Duodenal mucosa (tissue), 2 donors: ENCODE data around the gene LORICRIN.
"Not testable (repeated sequence)": the region's sequence is repeated elsewhere in the genome, so short reads cannot be mapped to it uniquely, and the experiment has no call there.

Experiments
- H3K27ac ChIP-seq: one replicate; pipeline ENCODE4 v1.7.0; 2013; ENCODE audit warnings: low read depth, low read length
- H3K27me3 ChIP-seq, 2 donors: one replicate each; pipeline ENCODE4 v1.7.0; 2013; ENCODE audit warnings: low read length in 2 of 2, control low read depth in 1 of 2; ENCODE audit not compliant: insufficient read depth in 2 of 2, control insufficient read depth in 1 of 2
- H3K36me3 ChIP-seq, 2 donors: one replicate each; pipeline ENCODE4 v1.7.0; 2013; ENCODE audit warnings: low read length in 2 of 2, control low read depth in 1 of 2; ENCODE audit not compliant: insufficient read depth in 2 of 2, control insufficient read depth in 1 of 2
- H3K4me1 ChIP-seq, 2 donors: one replicate each; pipeline ENCODE4 v1.7.0; 2013; ENCODE audit warnings: low read length in 2 of 2, control low read depth in 1 of 2; ENCODE audit not compliant: insufficient read depth in 2 of 2, control insufficient read depth in 1 of 2
- H3K4me3 ChIP-seq, 2 donors: one replicate each; pipeline ENCODE4 v1.7.0; 2013; ENCODE audit warnings: low read length in 2 of 2, low read depth in 1 of 2
- H3K9ac ChIP-seq, 2 donors: one replicate each; pipeline ENCODE4 v1.7.0; 2013; ENCODE audit warnings: low read length in 2 of 2, low read depth in 1 of 2
- H3K9me3 ChIP-seq, 2 donors: one replicate each; pipeline ENCODE4 v1.7.0; 2013; ENCODE audit warnings: low read length in 2 of 2, control low read depth in 1 of 2; ENCODE audit not compliant: control insufficient read depth in 1 of 2

LORICRIN gene

DNA sequence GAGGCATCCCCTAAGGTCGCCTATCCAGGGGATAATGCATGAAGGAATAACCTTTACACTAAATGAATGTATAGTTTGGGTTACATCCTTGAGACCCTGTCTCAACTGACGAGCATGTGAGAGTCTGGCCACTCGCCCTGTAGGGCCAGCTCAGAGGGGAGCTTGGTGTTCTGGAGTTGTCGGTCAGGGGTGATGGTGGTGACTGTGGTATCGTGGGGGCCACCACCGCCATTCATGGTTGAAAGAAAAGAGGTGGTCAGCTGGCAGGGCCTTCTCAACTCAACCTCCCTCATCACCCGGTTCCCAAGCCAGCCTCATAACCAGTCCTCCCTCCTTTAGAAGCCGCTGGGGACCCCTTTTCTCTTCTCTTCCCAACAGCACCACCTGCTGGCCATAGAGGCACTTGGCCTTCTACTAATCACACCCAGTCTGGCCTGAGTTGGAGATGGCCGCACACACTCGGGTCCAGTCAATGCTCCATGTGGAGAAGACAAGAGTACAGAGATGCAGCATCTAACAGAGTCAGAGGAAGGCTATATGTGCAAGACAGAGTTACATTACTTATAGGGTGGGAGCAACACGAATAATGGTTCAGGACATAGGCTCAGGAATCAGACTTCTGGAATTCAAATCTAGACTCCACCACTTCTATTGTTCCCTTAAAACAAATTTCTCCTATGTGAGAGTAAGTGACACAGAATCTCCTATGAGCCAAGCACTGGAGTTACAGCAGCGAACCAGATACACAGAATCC lies 30.2 kb upstream of the LORICRIN start:
- H3K36me3 ChIP-seq, H3K27me3 ChIP-seq, H3K9me3 ChIP-seq, H3K27ac ChIP-seq, H3K9ac ChIP-seq, H3K4me3 ChIP-seq: not testable (repeated sequence)
- H3K4me1 ChIP-seq: peaks cover 27 to 36% of the 10 kb centered on the region in 2 donors

DNA sequence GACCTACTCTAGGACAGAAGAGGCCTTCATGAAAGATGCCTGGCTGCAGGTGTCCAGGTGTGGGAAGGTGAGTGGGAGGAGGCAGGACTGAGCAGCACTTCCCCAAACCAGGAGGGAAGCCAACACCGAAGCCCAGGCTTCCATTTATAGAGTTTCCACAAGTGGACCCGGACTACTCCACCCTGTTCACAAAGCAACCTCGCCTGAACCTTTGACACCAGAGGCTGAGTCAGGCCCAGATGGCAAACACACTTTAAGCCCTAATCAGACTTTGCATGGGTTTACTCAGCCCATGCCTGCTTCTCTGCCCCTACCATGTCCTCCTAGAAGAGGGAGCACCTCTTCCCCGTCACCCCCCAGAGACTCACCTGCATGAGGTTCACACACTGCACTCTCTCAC lies 28.1 kb upstream of the LORICRIN start:
- peaks cover 0 to 2% of the 10 kb centered on the region in 2 donors for H3K27me3 ChIP-seq
- H3K9ac ChIP-seq: no peak overlapping the region
- no peaks in the 10 kb centered on the region for H3K9me3 ChIP-seq
- no peak overlapping the region for H3K4me3 ChIP-seq
- H3K36me3 ChIP-seq: no peaks in the 10 kb centered on the region
- H3K27ac ChIP-seq: no peak overlapping the region
- peaks cover 28 to 39% of the 10 kb centered on the region in 2 donors for H3K4me1 ChIP-seq

DNA sequence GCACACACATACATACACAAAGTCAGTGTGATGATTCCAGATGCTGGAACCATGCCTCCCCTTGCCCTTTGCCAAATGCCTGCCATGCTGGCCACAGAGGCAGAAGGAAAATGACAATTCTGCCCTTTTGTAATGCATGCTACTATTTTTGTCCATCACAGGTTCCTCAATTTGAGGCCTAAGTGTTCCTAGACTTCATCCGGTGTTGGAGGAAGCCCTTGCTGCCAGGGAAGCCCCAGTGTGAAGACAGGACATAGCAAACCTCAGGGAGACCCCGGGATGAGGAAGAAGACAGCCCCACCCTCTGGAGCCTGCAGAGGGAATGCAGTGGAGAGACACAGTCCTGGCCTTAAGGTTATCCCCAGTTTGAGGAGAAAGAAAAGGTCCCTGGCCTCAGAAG lies 27.7 kb upstream of the LORICRIN start:
- no peak overlapping the region for H3K9ac ChIP-seq
- H3K27me3 ChIP-seq: peaks cover 0 to 2% of the 10 kb centered on the region in 2 donors
- no peaks in the 10 kb centered on the region for H3K36me3 ChIP-seq
- no peak overlapping the region for H3K4me3 ChIP-seq
- H3K9me3 ChIP-seq: no peaks in the 10 kb centered on the region
- H3K27ac ChIP-seq: no peak overlapping the region
- H3K4me1 ChIP-seq: peaks cover 28 to 39% of the 10 kb centered on the region in 2 donors

DNA sequence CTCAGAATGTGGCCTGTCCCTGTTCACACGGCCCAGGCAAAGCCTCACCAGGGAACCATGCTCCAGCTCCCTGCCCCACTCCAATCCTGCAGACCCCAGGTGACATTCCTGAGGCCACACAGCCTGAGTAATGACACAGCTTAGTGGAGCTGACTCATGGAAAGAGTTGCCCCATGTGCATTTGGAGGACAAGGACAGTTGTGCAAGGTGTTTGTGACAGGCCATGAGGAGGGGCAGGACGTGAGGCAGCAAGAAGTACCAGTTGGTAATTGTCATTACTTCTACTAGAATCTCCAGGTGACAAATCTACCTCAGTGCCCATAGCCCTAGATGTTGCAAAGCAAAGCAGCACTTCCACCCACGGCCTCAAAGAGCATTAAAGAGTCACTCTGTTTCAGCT lies 26.9 kb upstream of the LORICRIN start:
- Histone ChIP-seq H3K27me3 (peaks cover 0 to 2% of the 10 kb centered on the region in 2 donors), H3K9me3 (no peaks in the 10 kb centered on the region), H3K4me1 (peaks cover 28 to 39% of the 10 kb centered on the region in 2 donors), H3K4me3 (no peak overlapping the region), H3K36me3 (no peaks in the 10 kb centered on the region), H3K9ac (no peak overlapping the region), H3K27ac (no peak overlapping the region)

DNA sequence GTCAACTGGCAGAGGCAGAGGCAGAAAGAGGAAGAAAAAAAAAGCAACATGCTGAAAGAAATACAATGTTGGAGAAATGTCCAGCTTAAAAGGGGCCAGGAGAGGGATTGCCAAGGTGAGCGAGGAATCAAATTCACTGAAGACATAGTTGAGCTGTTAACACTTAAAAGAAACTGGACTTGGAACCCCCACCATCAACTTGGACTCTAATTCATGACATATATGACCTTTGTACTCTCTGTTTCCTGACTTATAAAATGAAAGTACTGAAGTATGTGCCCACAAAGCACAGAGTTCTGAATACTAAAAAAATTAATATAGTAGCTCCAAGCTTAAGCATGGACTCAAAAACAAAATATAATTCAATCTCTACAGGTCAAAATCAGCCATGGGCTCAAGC lies 26.0 kb upstream of the LORICRIN start:
- Histone ChIP-seq H3K4me3 (no peak overlapping the region), H3K27me3 (peaks cover 0 to 1% of the 10 kb centered on the region in 2 donors), H3K9me3 (no peaks in the 10 kb centered on the region), H3K4me1 (peaks cover 28 to 39% of the 10 kb centered on the region in 2 donors), H3K27ac (peak overlapping the region; percentile 58), H3K9ac (no peak overlapping the region), H3K36me3 (no peaks in the 10 kb centered on the region)

DNA sequence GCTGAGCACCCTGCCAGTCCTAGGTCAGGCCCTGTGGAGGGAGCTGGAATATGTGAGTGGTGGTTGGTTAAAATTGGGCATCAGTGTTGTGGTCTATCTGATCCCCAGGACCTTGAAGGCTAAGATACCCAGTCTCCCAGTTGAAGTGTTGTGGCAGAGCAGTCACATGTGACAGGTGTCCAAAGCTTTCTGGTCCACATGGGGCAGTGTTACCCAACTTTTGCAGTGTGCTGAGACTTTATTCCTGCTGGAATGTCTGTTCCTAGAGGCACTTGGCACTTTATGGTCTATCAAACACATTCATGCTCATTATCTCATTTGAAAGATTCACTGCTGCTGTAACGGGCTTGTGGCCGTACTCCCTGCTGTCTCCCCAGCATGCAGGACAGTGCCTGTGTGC lies 21.0 kb upstream of the LORICRIN start:
- Histone ChIP-seq H3K36me3 (no peaks in the 10 kb centered on the region), H3K27ac (no peak overlapping the region), H3K9me3 (no peaks in the 10 kb centered on the region), H3K9ac (no peak overlapping the region), H3K4me3 (no peak overlapping the region), H3K4me1 (peaks cover 4 to 9% of the 10 kb centered on the region in 2 donors), H3K27me3 (no peaks in the 10 kb centered on the region)

DNA sequence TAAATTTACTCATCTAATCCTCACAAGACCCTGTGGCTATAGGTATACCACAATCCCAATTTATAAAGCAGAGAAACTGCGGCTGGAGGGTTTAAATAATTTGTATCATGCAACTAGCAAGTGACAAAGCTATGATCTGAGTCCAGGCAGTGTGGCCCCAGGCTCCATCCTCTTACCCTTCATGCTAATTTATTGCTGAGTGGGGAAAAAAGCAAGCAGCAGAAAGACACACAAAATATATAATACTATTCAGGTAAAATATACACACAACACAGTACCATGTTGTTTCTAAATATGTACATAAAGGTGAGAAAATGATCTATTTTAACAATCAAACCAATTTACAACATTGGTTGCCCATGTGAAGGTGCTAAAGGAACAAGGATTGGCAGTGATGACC lies 17.3 kb upstream of the LORICRIN start:
- Histone ChIP-seq H3K9me3 (no peaks in the 10 kb centered on the region), H3K27me3 (peaks cover 0 to 3% of the 10 kb centered on the region in 2 donors), H3K9ac (no peak overlapping the region), H3K27ac (no peak overlapping the region), H3K36me3 (no peaks in the 10 kb centered on the region), H3K4me1 (no peaks in the 10 kb centered on the region), H3K4me3 (no peak overlapping the region)

DNA sequence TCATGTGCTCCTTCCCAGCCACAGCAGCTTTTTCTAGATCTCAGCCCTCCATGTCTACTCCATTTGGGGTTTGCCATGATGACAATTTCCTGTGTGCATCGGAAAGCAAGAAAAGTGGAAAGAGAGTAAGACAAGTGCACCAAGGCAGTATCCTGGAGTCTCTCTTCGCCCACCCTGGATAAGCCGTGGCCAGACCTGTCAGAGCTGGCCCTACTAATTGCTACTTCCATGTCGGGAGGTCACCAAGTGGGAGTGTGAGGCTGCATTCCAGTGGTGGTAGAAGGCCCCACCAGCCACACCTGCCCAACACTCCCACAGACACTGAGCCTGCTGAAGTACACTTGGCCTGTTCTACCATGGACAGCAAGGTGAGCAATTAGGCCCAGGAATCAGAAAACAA lies 14.0 kb upstream of the LORICRIN start:
- Histone ChIP-seq H3K36me3 (no peaks in the 10 kb centered on the region), H3K27ac (no peak overlapping the region), H3K4me1 (no peaks in the 10 kb centered on the region), H3K9ac (no peak overlapping the region), H3K4me3 (no peak overlapping the region), H3K9me3 (no peaks in the 10 kb centered on the region), H3K27me3 (peaks cover 0 to 11% of the 10 kb centered on the region in 2 donors)

DNA sequence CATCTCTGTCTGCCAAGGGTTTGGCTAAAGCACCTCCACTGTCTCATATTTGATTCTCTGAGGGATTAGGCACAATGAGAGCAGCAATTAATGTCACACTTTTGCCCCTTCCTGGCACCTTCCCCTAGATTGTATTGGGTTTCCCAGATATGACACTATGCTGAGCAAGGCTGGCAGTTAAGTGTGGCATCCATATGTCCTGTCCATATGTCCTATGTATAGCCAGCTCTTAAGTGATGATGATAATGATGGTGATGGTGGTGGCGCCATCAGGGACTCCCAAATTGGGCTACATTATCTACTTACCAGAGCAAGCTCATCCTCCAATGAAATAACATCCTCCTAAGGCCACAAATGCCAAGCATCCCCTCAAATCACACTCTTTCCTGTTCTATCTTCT lies 13.5 kb upstream of the LORICRIN start:
- H3K27ac ChIP-seq: no peak overlapping the region
- H3K4me3 ChIP-seq: no peak overlapping the region
- H3K36me3 ChIP-seq: no peaks in the 10 kb centered on the region
- H3K9ac ChIP-seq: no peak overlapping the region
- peaks cover 0 to 11% of the 10 kb centered on the region in 2 donors for H3K27me3 ChIP-seq
- no peaks in the 10 kb centered on the region for H3K9me3 ChIP-seq
- no peaks in the 10 kb centered on the region for H3K4me1 ChIP-seq

DNA sequence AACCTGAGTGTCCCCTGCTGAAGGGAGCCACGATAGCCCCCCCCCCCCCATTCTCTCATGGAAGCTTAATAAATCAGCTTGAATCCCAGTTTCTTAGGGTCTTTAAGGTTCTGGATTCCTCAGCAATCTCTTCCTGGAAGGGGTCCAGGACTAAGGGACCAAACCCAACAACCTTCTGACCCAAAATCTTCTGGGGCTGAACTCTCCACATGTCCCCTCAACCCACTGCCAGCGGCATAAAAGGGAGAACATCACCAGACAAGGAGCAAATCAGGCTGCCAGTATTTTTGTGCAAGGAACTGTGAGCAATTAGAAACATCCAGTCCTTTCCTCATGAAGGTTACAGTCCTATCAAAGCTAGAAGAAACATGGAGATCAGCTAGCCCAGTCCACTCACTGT lies 12.7 kb upstream of the LORICRIN start:
- no peak overlapping the region for H3K27ac ChIP-seq
- H3K4me1 ChIP-seq: no peaks in the 10 kb centered on the region
- no peaks in the 10 kb centered on the region for H3K36me3 ChIP-seq
- peaks cover 0 to 11% of the 10 kb centered on the region in 2 donors for H3K27me3 ChIP-seq
- no peak overlapping the region for H3K9ac ChIP-seq
- H3K4me3 ChIP-seq: no peak overlapping the region
- H3K9me3 ChIP-seq: no peaks in the 10 kb centered on the region
